Activated naive CD4-positive, alpha-beta T cell treated with anti-CD3 and anti-CD28 coated beads, Interleukin-2, amount 10 ng/mL, durations not matched to agents 7 days and 5 days (primary cell): ENCODE data around the gene CCR2.
"Not testable (repeated sequence)": the region's sequence is repeated elsewhere in the genome, so short reads cannot be mapped to it uniquely, and the experiment has no call there.

Experiments used
- CTCF ChIA-PET: fragments of 350-600 bp; sonication (Branson Sonifier 250); formaldehyde crosslinking; loops from one replicate; lab custom pipeline; 2021; ENCODE audit warnings: antibody characterized with exemption; lab: Charles Lee
- DNase-seq: peaks from one replicate; pipeline ENCODE4 v3.0.0-alpha.2; 2020
- H3K27ac Mint-ChIP-seq: one replicate; pipeline ENCODE4 v1.8.0; 2021; ENCODE audit warnings: mild to moderate bottlenecking, moderate library complexity, mixed read lengths
- H3K27me3 Mint-ChIP-seq: one replicate; pipeline ENCODE4 v1.8.0; 2021; ENCODE audit warnings: mild to moderate bottlenecking, mixed read lengths
- H3K36me3 Mint-ChIP-seq: one replicate; pipeline ENCODE4 v1.8.0; 2021; ENCODE audit warnings: mixed read lengths
- H3K4me1 Mint-ChIP-seq: one replicate; pipeline ENCODE4 v1.8.0; 2021; ENCODE audit warnings: mixed read lengths
- H3K4me3 Mint-ChIP-seq: one replicate; pipeline ENCODE4 v1.8.0; 2021; ENCODE audit warnings: mild to moderate bottlenecking, moderate library complexity, mixed read lengths
- H3K9me3 Mint-ChIP-seq: one replicate; pipeline ENCODE4 v1.8.0; 2021; ENCODE audit warnings: mixed read lengths

The CCR2 gene

DNA sequence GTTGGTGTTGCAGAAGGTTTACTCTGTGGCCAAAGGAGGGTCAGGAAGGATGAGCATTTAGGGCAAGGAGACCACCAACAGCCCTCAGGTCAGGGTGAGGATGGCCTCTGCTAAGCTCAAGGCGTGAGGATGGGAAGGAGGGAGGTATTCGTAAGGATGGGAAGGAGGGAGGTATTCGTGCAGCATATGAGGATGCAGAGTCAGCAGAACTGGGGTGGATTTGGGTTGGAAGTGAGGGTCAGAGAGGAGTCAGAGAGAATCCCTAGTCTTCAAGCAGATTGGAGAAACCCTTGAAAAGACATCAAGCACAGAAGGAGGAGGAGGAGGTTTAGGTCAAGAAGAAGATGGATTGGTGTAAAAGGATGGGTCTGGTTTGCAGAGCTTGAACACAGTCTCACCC, 20.8 kb downstream of the CCR2 start:
- Mint-ChIP-seq H3K9me3 (no peaks in the 10 kb centered on the region), H3K36me3 (peaks cover 16% of the 10 kb centered on the region), H3K4me1 (peaks cover 72% of the 10 kb centered on the region), H3K4me3 (peak overlapping the region; percentile 2), H3K27ac (no peak overlapping the region), H3K27me3 (peaks cover 17% of the 10 kb centered on the region)
- peak; percentile 1 for DNase-seq
- CTCF ChIA-PET, result interaction anchor here (0.8 to 14.4 kb wide), 10 partner anchors 60 to 297 kb away, joined by 3 to 228 read pairs (median 3); partner anchors contain the start of gene CCR1

DNA sequence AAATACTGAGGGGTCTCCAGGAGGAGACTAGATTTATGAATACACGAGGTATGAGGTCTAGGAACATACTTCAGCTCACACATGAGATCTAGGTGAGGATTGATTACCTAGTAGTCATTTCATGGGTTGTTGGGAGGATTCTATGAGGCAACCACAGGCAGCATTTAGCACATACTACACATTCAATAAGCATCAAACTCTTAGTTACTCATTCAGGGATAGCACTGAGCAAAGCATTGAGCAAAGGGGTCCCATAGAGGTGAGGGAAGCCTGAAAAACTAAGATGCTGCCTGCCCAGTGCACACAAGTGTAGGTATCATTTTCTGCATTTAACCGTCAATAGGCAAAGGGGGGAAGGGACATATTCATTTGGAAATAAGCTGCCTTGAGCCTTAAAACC, 21.3 kb downstream of the CCR2 start:
- no peak overlapping the region for H3K4me3 Mint-ChIP-seq
- peaks cover 17% of the 10 kb centered on the region for H3K27me3 Mint-ChIP-seq
- DNase-seq, result peak; percentile 12
- H3K4me1 Mint-ChIP-seq, result peaks cover 71% of the 10 kb centered on the region
- H3K36me3 Mint-ChIP-seq, result peaks cover 16% of the 10 kb centered on the region
- peak overlapping the region; percentile 22 for H3K27ac Mint-ChIP-seq
- no peaks in the 10 kb centered on the region for H3K9me3 Mint-ChIP-seq
- CTCF ChIA-PET, result interaction anchor here (0.5 to 14.4 kb wide), 11 partner anchors 34 to 297 kb away, joined by 3 to 228 read pairs (median 3); partner anchors contain the start of gene CCR1

DNA sequence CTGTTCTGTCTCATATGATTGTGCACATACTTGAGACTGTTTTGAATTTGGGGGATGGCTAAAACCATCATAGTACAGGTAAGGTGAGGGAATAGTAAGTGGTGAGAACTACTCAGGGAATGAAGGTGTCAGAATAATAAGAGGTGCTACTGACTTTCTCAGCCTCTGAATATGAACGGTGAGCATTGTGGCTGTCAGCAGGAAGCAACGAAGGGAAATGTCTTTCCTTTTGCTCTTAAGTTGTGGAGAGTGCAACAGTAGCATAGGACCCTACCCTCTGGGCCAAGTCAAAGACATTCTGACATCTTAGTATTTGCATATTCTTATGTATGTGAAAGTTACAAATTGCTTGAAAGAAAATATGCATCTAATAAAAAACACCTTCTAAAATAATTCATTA, 21.9 kb downstream of the CCR2 start:
- Mint-ChIP-seq H3K9me3 (no peaks in the 10 kb centered on the region), H3K36me3 (peaks cover 18% of the 10 kb centered on the region), H3K27me3 (peaks cover 17% of the 10 kb centered on the region), H3K4me3 (no peak overlapping the region), H3K4me1 (peaks cover 71% of the 10 kb centered on the region), H3K27ac (peak overlapping the region; percentile 81)
- CTCF ChIA-PET, result interaction anchor here (0.5 to 14.4 kb wide), 5 partner anchors 35 to 298 kb away, joined by 3 to 228 read pairs (median 51); no protein-coding TSS in a partner anchor
- no peak for DNase-seq

DNA sequence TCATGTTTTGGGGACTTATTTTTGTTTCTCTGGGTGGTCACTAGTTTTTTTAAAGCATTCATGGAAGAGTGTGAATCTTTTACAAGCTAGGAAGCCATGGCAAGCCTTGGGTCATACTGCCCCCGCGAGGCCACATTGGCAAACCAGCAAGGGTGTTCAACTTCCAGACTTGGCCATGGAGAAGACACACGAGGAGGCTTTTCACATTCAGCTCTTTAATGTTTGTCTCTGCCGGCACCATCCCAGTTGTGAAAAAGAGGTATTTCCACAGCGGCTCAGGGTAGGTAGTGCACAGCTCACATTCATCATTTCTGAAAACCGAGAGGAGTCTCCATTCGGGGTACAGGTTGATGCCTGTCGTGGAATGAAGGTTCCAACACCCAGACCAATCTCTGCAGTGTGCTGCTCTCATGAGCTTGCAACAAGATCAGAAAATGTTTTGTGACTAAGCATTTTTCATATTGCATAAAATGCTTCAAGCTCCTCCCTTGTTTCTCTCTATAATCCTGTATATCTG, 24.6 kb downstream of the CCR2 start:
- Mint-ChIP-seq H3K36me3 (peaks cover 11% of the 10 kb centered on the region), H3K27me3 (peaks cover 15% of the 10 kb centered on the region), H3K4me1 (peaks cover 65% of the 10 kb centered on the region), H3K9me3 (no peaks in the 10 kb centered on the region), H3K27ac (no peak overlapping the region), H3K4me3 (no peak overlapping the region)
- CTCF ChIA-PET, result interaction anchor here (0.7 to 14.4 kb wide), 39 partner anchors 10 to 1845 kb away, joined by 3 to 228 read pairs (median 5); partner anchors contain the start of genes CCR1, CCR2, CCR5AS and CCRL2
- DNase-seq, result peak; percentile 81

DNA sequence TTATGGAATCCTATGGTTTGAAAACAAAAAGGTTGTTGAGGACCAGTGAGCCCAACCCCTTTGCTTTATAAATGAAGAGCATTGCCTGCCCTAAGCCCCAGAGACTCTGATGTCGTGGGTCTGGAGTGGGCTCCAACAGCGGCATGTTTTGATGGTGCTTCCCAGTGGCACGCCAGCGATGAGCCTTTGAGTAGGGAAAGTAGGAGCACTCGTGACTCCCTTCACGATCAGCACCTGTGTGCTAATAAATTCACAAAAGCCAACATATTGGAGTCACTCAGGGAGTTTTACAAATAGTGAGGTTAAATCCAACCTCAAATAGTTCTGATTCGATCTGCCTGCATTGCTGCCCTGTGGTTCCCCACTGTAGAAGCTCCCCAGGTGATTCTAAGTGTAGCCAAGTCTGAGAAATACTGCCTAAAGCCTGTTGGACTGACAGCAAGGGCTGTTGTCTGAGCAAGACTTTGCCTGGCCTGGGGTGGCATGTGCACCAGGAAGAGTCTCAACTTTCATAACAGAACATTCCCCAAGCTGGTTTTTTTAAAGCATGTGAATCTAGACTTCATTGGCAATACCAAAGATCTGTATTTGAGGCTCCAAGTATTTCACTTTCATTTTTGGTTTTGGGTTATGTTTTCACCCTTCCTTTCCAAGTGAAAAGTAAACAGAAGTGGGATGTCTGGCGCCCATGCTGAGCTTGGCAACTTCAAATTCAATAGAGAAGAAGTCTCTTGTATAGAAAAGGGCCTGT, 26.7 kb downstream of the CCR2 start:
- CTCF ChIA-PET, result interaction anchor here (0.8 to 1.9 kb wide), 6 partner anchors 10 to 304 kb away, joined by 3 to 8 read pairs (median 3); partner anchors contain the start of gene CCR5
- Mint-ChIP-seq H3K27me3 (peaks cover 6% of the 10 kb centered on the region), H3K4me1 (peaks cover 65% of the 10 kb centered on the region), H3K9me3 (no peaks in the 10 kb centered on the region), H3K4me3 (no peak overlapping the region), H3K27ac (peak overlapping the region; percentile 82), H3K36me3 (peaks cover 4% of the 10 kb centered on the region)
- peak; percentile 34 for DNase-seq

DNA sequence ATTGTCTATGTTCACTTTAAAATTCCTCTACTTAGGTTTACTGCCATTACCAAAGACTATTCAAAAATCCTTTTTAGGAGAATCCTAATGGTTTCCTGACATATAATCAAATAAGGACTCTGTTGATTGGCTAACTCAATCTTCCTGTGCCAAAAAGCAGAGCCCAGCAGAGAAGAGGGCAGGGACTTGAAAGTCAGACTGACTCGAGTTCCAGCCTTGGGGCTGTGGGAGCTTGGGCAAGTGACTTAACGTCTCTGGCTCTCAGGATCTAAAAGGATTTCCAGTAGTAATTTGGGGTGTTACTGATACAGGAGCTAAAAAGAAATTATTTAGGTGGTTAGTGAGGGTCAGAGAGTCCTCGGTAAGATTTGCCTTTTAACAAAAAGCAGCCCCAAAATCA, 27.7 kb downstream of the CCR2 start:
- CTCF ChIA-PET, result interaction anchor here (0.8 to 1.9 kb wide), 3 partner anchors 70 to 303 kb away, joined by 3 to 8 read pairs (median 3); no protein-coding TSS in a partner anchor
- Mint-ChIP-seq H3K4me3 (no peak overlapping the region), H3K36me3 (peaks cover 8% of the 10 kb centered on the region), H3K4me1 (peaks cover 64% of the 10 kb centered on the region), H3K27me3 (peaks cover 11% of the 10 kb centered on the region), H3K9me3 (peaks cover 2% of the 10 kb centered on the region), H3K27ac (no peak overlapping the region)
- DNase-seq, result no peak

DNA sequence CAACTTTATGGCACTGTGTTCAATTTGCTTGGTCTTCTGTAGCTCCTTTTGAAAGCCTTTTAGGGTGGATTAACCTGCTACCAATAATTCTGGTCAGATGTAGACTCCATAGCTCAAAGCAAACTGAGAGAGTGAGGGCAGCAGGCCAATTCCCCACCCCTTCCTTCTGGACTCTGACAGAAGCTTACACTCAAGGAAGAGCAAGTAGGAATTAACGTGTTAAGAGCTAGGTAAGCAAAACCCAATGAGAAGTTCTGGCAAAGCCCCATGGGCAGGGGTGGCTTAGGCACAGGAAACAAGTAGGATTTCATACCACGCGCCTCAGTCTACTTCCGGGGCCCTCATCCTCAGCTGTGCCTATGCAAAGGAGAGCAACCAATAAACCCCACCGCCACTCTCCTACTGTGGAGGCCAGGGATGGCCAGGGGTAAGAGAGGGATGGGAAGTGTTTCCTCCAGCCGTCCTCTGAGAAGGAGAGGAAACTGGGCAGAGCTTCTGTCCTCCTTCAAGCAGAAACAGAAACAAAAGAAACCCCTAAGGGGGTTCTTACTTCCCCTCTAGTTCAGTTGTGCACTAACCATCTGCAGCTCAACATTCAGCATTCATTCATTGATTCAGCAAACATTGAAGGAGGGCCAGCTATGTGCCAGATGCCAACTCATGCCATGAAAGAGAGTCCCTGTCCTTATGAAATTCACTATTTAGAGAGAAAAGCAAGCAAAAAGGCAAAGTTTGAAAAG, 29.5 kb downstream of the CCR2 start:
- peaks cover 2% of the 10 kb centered on the region for H3K9me3 Mint-ChIP-seq
- H3K27ac Mint-ChIP-seq, result peak overlapping the region; percentile 65
- H3K36me3 Mint-ChIP-seq, result peaks cover 6% of the 10 kb centered on the region
- CTCF ChIA-PET, result interaction anchor here (0.5 to 1.8 kb wide), 5 partner anchors 14 to 305 kb away, joined by 3 to 5 read pairs (median 4); partner anchors contain the start of gene CCR1
- peaks cover 5% of the 10 kb centered on the region for H3K27me3 Mint-ChIP-seq
- peaks cover 59% of the 10 kb centered on the region for H3K4me1 Mint-ChIP-seq
- peak; percentile 27 for DNase-seq
- H3K4me3 Mint-ChIP-seq, result no peak overlapping the region

DNA sequence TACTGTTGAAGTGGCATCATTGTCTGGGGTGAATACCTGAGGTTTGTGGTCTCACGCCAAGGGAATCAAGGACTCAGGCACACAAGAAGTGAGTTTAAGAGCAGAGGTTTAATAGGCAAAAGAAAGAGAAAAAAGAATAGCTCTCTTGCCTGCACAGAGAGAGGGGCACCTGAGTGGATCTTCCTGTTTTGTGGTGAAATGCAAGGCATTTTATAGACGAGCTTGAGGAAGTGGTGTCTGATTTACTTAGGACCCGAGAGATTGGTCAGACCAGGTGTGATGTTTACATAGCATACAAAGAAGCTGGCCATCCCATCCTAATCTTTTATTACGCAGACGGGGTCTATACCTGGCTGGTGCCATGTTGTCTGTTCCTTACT, 30.0 kb downstream of the CCR2 start:
- peaks cover 5% of the 10 kb centered on the region for H3K27me3 Mint-ChIP-seq
- CTCF ChIA-PET, result interaction anchor here (0.6 to 1.8 kb wide), 6 partner anchors 12 to 305 kb away, joined by 3 to 5 read pairs (median 4); partner anchors contain the start of gene CCR1
- peak; percentile 25 for DNase-seq
- H3K9me3 Mint-ChIP-seq, result peaks cover 2% of the 10 kb centered on the region
- peak overlapping the region; percentile 65 for H3K27ac Mint-ChIP-seq
- peaks cover 6% of the 10 kb centered on the region for H3K36me3 Mint-ChIP-seq
- H3K4me3 Mint-ChIP-seq, result no peak overlapping the region
- H3K4me1 Mint-ChIP-seq, result peaks cover 55% of the 10 kb centered on the region

DNA sequence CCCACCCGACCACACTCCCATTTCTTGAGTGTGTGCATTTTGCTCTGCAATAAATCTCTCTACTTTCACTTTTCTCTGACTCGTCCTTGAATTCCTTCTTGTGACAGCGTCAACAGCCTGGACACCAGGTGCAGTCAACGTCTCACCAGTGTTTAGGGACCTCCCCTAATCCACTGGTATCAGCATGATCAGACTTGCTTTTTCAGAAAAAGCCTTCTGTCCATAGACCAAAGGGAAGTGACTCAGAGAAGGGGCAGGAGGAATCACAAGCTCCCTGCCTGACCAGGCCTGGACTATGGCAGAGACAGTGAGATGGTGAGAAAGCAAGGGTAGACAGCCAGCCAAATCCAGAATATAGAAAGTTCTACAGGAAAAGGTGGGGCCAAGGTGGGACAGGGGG, 32.3 kb downstream of the CCR2 start:
- Mint-ChIP-seq H3K27ac (no peak overlapping the region), H3K4me1 (peaks cover 41% of the 10 kb centered on the region), H3K27me3 (peaks cover 5% of the 10 kb centered on the region), H3K36me3 (peaks cover 3% of the 10 kb centered on the region), H3K4me3 (no peak overlapping the region), H3K9me3 (peaks cover 2% of the 10 kb centered on the region)
- CTCF ChIA-PET, result interaction anchor here (0.6 kb wide), 1 partner anchor 27 kb away, joined by 3 read pairs; no protein-coding TSS in a partner anchor
- peak; percentile 25 for DNase-seq

DNA sequence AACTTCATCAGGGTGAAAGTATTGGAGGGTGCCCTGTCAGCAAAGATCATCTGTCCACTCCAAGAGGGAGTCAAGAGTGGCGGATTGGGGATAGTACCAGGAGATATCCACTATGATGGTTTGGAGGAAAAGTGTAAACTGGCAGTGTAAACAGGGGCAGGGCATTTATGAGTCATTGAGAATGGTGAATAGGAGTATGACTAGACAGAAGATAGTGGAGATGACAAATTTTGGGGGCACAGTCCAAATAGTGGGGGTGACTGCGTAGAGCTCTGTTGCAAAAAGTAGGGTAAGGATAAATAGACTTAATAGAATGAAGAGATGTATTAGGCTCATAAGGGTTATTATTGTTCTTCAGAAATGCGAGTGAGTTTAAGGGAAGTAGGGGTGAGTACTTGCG, 34.9 kb downstream of the CCR2 start:
- peaks cover 24% of the 10 kb centered on the region for H3K4me1 Mint-ChIP-seq

DNA sequence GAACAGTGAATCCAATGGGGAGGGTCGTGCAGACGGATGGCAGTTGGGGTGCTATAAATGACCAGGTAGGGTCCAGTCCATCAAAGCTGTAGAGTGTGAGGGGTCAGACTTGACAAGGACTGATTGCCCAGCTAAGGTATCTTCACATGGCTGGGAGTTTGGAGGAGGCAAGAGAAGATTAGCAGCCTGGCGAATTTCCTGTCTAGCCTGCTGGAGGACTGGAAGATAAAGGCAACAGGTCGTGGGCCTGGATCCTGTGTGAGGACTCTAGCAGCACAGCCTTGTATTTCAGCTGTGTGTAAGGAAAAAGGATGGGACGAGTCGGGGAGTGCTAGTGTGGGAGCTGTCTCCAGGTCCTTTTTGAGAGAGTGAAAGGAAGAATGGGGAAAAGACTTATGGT, 35.4 kb downstream of the CCR2 start:
- Mint-ChIP-seq H3K9me3 (peaks cover 2% of the 10 kb centered on the region), H3K27me3 (peaks cover 17% of the 10 kb centered on the region), H3K4me1 (peaks cover 20% of the 10 kb centered on the region), H3K27ac (no peak overlapping the region), H3K36me3 (peaks cover 3% of the 10 kb centered on the region), H3K4me3 (no peak overlapping the region)
- peak; percentile 17 for DNase-seq
- CTCF ChIA-PET, result interaction anchor here (0.9 kb wide), 1 partner anchor 11 kb away, joined by 3 read pairs; no protein-coding TSS in a partner anchor

More for the DNA sequence above, 34.9 kb downstream of the CCR2 start:
- CTCF ChIA-PET, result interaction anchor here (0.9 kb wide), 1 partner anchor 11 kb away, joined by 3 read pairs; no protein-coding TSS in a partner anchor
- not testable (repeated sequence) for H3K36me3 Mint-ChIP-seq, H3K27ac Mint-ChIP-seq, H3K9me3 Mint-ChIP-seq, H3K4me3 Mint-ChIP-seq
- DNase-seq, result peak; percentile 5
- peaks cover 13% of the 10 kb centered on the region for H3K27me3 Mint-ChIP-seq

DNA sequence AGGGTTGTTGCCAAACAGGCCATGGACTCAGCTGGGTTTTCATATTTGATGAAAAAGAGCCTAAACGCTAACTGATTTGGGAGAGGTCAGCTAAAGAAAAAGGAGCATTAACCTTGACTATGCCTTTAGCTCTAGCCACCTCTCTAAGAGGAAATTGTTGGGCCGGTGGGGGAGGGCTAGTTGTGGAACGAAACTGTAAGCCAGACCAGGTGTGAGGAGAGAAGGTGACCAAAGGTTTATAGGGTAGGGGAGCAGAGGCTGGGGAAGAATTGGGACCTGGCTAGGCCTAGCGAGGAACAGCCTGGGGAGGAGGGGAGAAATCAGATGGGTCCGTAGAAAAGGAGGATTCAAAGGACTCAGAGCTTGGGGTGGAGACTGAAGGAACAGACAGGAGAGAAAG, 37.6 kb downstream of the CCR2 start:
- H3K27ac Mint-ChIP-seq, H3K9me3 Mint-ChIP-seq, H3K36me3 Mint-ChIP-seq, H3K4me3 Mint-ChIP-seq, CTCF ChIA-PET, DNase-seq, H3K4me1 Mint-ChIP-seq: not testable (repeated sequence)
- peaks cover 27% of the 10 kb centered on the region for H3K27me3 Mint-ChIP-seq

DNA sequence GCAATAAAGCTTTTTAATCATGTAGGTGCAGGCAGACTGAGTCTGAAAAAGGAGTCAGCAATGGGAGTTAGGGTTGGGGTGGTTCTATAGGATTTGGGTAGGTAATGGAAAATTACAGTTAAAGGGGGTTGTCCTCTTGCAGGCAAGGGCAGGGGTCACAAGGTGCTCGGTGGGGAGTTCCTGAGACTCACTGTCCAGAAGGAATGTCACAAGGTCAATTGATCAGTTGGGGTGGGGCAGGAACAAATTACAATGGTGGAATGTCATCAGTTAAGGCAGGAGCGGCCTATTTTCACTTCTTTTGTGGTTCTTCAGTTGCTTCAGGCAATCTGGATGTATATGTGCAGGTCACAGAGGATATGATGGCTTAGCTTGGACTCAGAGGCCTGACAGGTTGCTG, 39.1 kb downstream of the CCR2 start:
- Mint-ChIP-seq H3K9me3 (no peaks in the 10 kb centered on the region), H3K27me3 (peaks cover 32% of the 10 kb centered on the region), H3K4me1 (peaks cover 11% of the 10 kb centered on the region), H3K27ac (no peak overlapping the region), H3K4me3 (no peak overlapping the region), H3K36me3 (no peaks in the 10 kb centered on the region)
- DNase-seq, result no peak
- CTCF ChIA-PET, result no interaction called here
